Gastrocnemius medialis (tissue), 4 donors: ENCODE results near the gene PLCG1.

Experiments
- CTCF ChIP-seq, 5 experiments: fragments of 450-650 bp in 3 of 5; fragments of 200-600 bp in 2 of 5; sonication (generic) in 2 of 5; IDR thresholded peaks in 4 of 5; conservative IDR thresholded peaks in 1 of 5; 1 replicate in 4 of 5; 2 replicates in 1 of 5; pipeline ENCODE4 v1.5.1; 2016 to 2019; ENCODE audit warnings: antibody characterized with exemption in 5 of 5, mild to moderate bottlenecking in 3 of 5, moderate library complexity in 3 of 5
- POLR2A ChIP-seq, 2 donors: fragments of 450-650 bp; IDR thresholded peaks; one replicate each; pipeline ENCODE4 v1.6.1; 2017; ENCODE audit warnings: antibody characterized with exemption in 2 of 2, mild to moderate bottlenecking in 2 of 2, moderate library complexity in 2 of 2

GRCh38 chr20:41154436-41155176 is 17.3 kb downstream of the PLCG1 start:
- no peak for TF ChIP-seq CTCF (IDR thresholded peaks at IDR 0.05 in 4 of 5, conservative IDR thresholded peaks at IDR 0.05 in 1 of 5)
- TF ChIP-seq POLR2A (IDR thresholded peaks at IDR 0.05) = no peak
